Endodermal cell (in vitro differentiated cells): ENCODE measurements around the gene COL5A2. TPM values are rescaled to one million over a fixed set of nuclear protein-coding genes. Genes with fewer than 3 reads are reported as not detected.

ENCODE experiments used
- DNase-seq: peaks from one replicate; pipeline ENCODE4 v3.0.0-alpha.2; 2017
- H3K27ac ChIP-seq: 2 replicates; pipeline ENCODE4 v1.5.1; 2013; ENCODE audit warnings: mild to moderate bottlenecking, low read depth, low read length, moderate library complexity
- H3K27me3 ChIP-seq: 2 replicates; pipeline ENCODE4 v1.6.1; 2013; ENCODE audit warnings: mild to moderate bottlenecking, low read length, moderate library complexity; ENCODE audit not compliant: insufficient read depth, control insufficient read depth, poor library complexity, severe bottlenecking
- H3K36me3 ChIP-seq: 2 replicates; pipeline ENCODE4 v1.7.0; 2013; ENCODE audit warnings: mild to moderate bottlenecking, low read length, moderate library complexity; ENCODE audit not compliant: control insufficient read depth, insufficient read depth
- H3K4me1 ChIP-seq: one replicate; pipeline ENCODE4 v1.7.0; 2013; ENCODE audit warnings: low read length; ENCODE audit not compliant: control insufficient read depth, insufficient read depth
- H3K4me3 ChIP-seq: 2 replicates; pipeline ENCODE4 v1.5.1; 2013; ENCODE audit warnings: mild to moderate bottlenecking, low read length, moderate library complexity
- H3K9ac ChIP-seq: 2 replicates; pipeline ENCODE4 v1.6.1; 2013; ENCODE audit warnings: mild to moderate bottlenecking, low read length, moderate library complexity; ENCODE audit not compliant: poor library complexity, severe bottlenecking; ENCODE audit errors: extremely low read depth
- H3K9me3 ChIP-seq: 2 replicates; pipeline ENCODE4 v1.6.1; 2013; ENCODE audit warnings: mild to moderate bottlenecking, low read length, moderate library complexity; ENCODE audit not compliant: control insufficient read depth
- H3K27ac Mint-ChIP-seq: 2 replicates; pipeline ENCODE4 v1.8.0; 2020; ENCODE audit warnings: mixed read lengths
- H3K27me3 Mint-ChIP-seq: 2 replicates; pipeline ENCODE4 v1.8.0; 2021; ENCODE audit warnings: mild to moderate bottlenecking, mixed read lengths; ENCODE audit not compliant: insufficient read depth
- H3K36me3 Mint-ChIP-seq: 2 replicates; pipeline ENCODE4 v1.8.0; 2020; ENCODE audit warnings: low read depth, mixed read lengths
- H3K4me1 Mint-ChIP-seq: 2 replicates; pipeline ENCODE4 v1.8.0; 2020; ENCODE audit warnings: mixed read lengths
- H3K4me3 Mint-ChIP-seq: 2 replicates; pipeline ENCODE4 v1.8.0; 2020; ENCODE audit warnings: mild to moderate bottlenecking, moderate library complexity, mixed read lengths
- H3K9me3 Mint-ChIP-seq: 2 replicates; pipeline ENCODE4 v1.8.0; 2020; ENCODE audit warnings: mild to moderate bottlenecking, mixed read lengths
- CTCF ChIP-seq: fragments of 200-600 bp; sonication (generic); conservative IDR thresholded peaks from 2 replicates; pipeline ENCODE4 v1.5.0; 2021; ENCODE audit warnings: antibody characterized with exemption, mild to moderate bottlenecking
- WGBS, 2 experiments: methylation state at CpG; one replicate each; pipeline versions ENCODE4 v1.1.5 to v1.1.7; 2013; ENCODE audit warnings: missing lambda C conversion rate in 2 of 2, mixed read lengths in 1 of 2; ENCODE audit not compliant: insufficient coverage in 1 of 2, insufficient read length in 1 of 2; 5-methylcytosine and 5-hydroxymethylcytosine counted together
- total RNA-seq, 2 donors: library from RNA; stranded (reverse); fragmentation: NEBNext Ultra II Directional in 1 of 2; extraction: Animal tissue kit (Norgen Biotek cat#: 25700) in 1 of 2; gene quantifications; 2 replicates in 1 of 2; 3 replicates in 1 of 2; pipeline ENCODE4 v1.2.1, GENCODE V29; 2021

The COL5A2 gene
- total RNA-seq, 2 donors from 2014 or later: 117 to 153 TPM

- 79% methylated on average over 3 of the region's 3 CpGs; no CpG with 5 or more reads in 1 of the 2 experiments for WGBS, 2 experiments
- no peaks in the 10 kb centered on the region for H3K36me3 ChIP-seq
- H3K27me3 Mint-ChIP-seq: no peaks in the 10 kb centered on the region
- no peak overlapping the region for H3K27ac Mint-ChIP-seq
- no peak for DNase-seq
- H3K9me3 ChIP-seq: no peaks in the 10 kb centered on the region
- no peaks in the 10 kb centered on the region for H3K36me3 Mint-ChIP-seq
- H3K4me1 ChIP-seq: peaks cover 4% of the 10 kb centered on the region
- no peak overlapping the region for H3K9ac ChIP-seq
- H3K27me3 ChIP-seq: no peaks in the 10 kb centered on the region
- TF ChIP-seq CTCF: no peak
- peaks cover 14% of the 10 kb centered on the region for H3K4me1 Mint-ChIP-seq
- no peak overlapping the region for H3K27ac ChIP-seq
- H3K4me3 Mint-ChIP-seq: no peak overlapping the region
- H3K4me3 ChIP-seq: no peak overlapping the region
- no peaks in the 10 kb centered on the region for H3K9me3 Mint-ChIP-seq
These were observed 166.5 kb downstream of the COL5A2 start for GRCh38 chr2:189013031-189013430.

GRCh38 chr2:189012351-189012750 is 167.2 kb downstream of the COL5A2 start:
- no peak overlapping the region for H3K9ac ChIP-seq
- Mint-ChIP-seq H3K9me3 (no peaks in the 10 kb centered on the region), H3K4me3 (no peak overlapping the region), H3K27me3 (no peaks in the 10 kb centered on the region), H3K27ac (no peak overlapping the region), H3K4me1 (peaks cover 14% of the 10 kb centered on the region), H3K36me3 (no peaks in the 10 kb centered on the region)
- no peak overlapping the region for H3K4me3 ChIP-seq
- TF ChIP-seq CTCF: no peak
- WGBS, 2 experiments: 82% methylated on average over 1 of the region's 1 CpG; no CpG with 5 or more reads in 1 of the 2 experiments
- no peak for DNase-seq
- H3K36me3 ChIP-seq: no peaks in the 10 kb centered on the region
- H3K9me3 ChIP-seq: no peaks in the 10 kb centered on the region
- H3K4me1 ChIP-seq: peaks cover 4% of the 10 kb centered on the region
- H3K27me3 ChIP-seq: no peaks in the 10 kb centered on the region
- no peak overlapping the region for H3K27ac ChIP-seq

GRCh38 chr2:189010536-189010935 is 169.0 kb downstream of the COL5A2 start:
- no peak for TF ChIP-seq CTCF
- peaks cover 4% of the 10 kb centered on the region for H3K4me1 ChIP-seq
- H3K9ac ChIP-seq: no peak overlapping the region
- Mint-ChIP-seq H3K4me3 (no peak overlapping the region), H3K9me3 (no peaks in the 10 kb centered on the region), H3K27ac (no peak overlapping the region), H3K27me3 (no peaks in the 10 kb centered on the region), H3K36me3 (no peaks in the 10 kb centered on the region), H3K4me1 (peaks cover 8% of the 10 kb centered on the region)
- no peak overlapping the region for H3K27ac ChIP-seq
- H3K27me3 ChIP-seq: no peaks in the 10 kb centered on the region
- no peak for DNase-seq
- no peaks in the 10 kb centered on the region for H3K9me3 ChIP-seq
- no peaks in the 10 kb centered on the region for H3K36me3 ChIP-seq
- WGBS, 2 experiments: 91 to 100% methylated on average over 2 to 6 of the region's 6 CpGs
- no peak overlapping the region for H3K4me3 ChIP-seq
